ENCODE results near the gene PCDHGA9.

- TF ChIP-seq CTCF (IDR thresholded peaks at IDR 0.05) (peak in 1 of 6 experiments; percentile 8), POLR2AphosphoS5 (IDR thresholded peaks at IDR 0.05) (no peak), POLR2A (IDR thresholded peaks at IDR 0.05) (no peak)
Measured at GRCh38 chr5:141359790-141360426, 42.7 kb upstream of the PCDHGA9 start, which contains the start of gene PCDHGB2.

Data from upper lobe of left lung (tissue), 4 donors.